B cell (primary cell): ENCODE results near the gene NFIC.

ENCODE experiments used
- CTCF ChIP-seq: fragments of 200-600 bp; IDR thresholded peaks from one replicate; pipeline ENCODE4 v1.8.0; 2022; ENCODE audit warnings: antibody characterized with exemption, mild to moderate bottlenecking
- EZH2 ChIP-seq: IDR thresholded peaks from 2 replicates; pipeline ENCODE4 v1.6.1; 2012; ENCODE audit warnings: borderline replicate concordance, low read depth, mild to moderate bottlenecking, moderate library complexity, low read length; ENCODE audit not compliant: insufficient read depth, poor library complexity, severe bottlenecking

GRCh38 chr19:3516675-3517207 is 150.4 kb downstream of the NFIC start:
- TF ChIP-seq CTCF, result no peak
- no peak for TF ChIP-seq EZH2
